Measurements from ENCODE around the gene CSPG4.

Gene CSPG4

GRCh38 chr15:75729326-75730069, 16.9 kb upstream of the CSPG4 start:
- DNase-seq (ENCODE audit: extremely low spot score), result no peak
- no peak for TF ChIP-seq CTCF (IDR thresholded peaks at IDR 0.05; ENCODE audit: control extremely low read depth, extremely low read depth, low read depth, missing control alignments)
- CTCF ChIA-PET, result interaction anchor here (0.7 to 2.8 kb wide), 5 partner anchors 19 to 422 kb away, joined by 3 to 23 read pairs (median 3); no protein-coding TSS in a partner anchor
- POLR2A ChIA-PET, result interaction anchor here (0.5 kb wide), 1 partner anchor 12 kb away, joined by 3 read pairs; no protein-coding TSS in a partner anchor

- ChIA-PET CTCF (interaction anchor here (0.8 to 2.8 kb wide), 8 partner anchors 10 to 423 kb away, joined by 3 to 23 read pairs (median 4); no protein-coding TSS in a partner anchor), POLR2A (interaction anchor here (0.7 kb wide), 1 partner anchor 11 kb away, joined by 6 read pairs; no protein-coding TSS in a partner anchor)
- TF ChIP-seq CTCF (IDR thresholded peaks at IDR 0.05; ENCODE audit: control extremely low read depth, extremely low read depth, low read depth, missing control alignments), result peak; percentile 63
- no peak for DNase-seq (ENCODE audit: extremely low spot score)
Observed at GRCh38 chr15:75727851-75728715, 15.4 kb upstream of the CSPG4 start.

- TF ChIP-seq CTCF (IDR thresholded peaks at IDR 0.05; ENCODE audit: control extremely low read depth, extremely low read depth, low read depth, missing control alignments), result no peak
- DNase-seq (ENCODE audit: extremely low spot score), result no peak
- ChIA-PET POLR2A (no interaction called here), CTCF (interaction anchor here (1.2 to 4.2 kb wide), 5 partner anchors 75 to 420 kb away, joined by 3 to 37 read pairs (median 6); no protein-coding TSS in a partner anchor)
Observed at GRCh38 chr15:75727031-75727531, 14.4 kb upstream of the CSPG4 start.

GRCh38 chr15:75725719-75726607, 13.3 kb upstream of the CSPG4 start:
- POLR2A ChIA-PET, result no interaction called here
- TF ChIP-seq CTCF (IDR thresholded peaks at IDR 0.05; ENCODE audit: control extremely low read depth, extremely low read depth, low read depth, missing control alignments), result no peak
- CTCF ChIA-PET, result interaction anchor here (0.9 to 4.2 kb wide), 4 partner anchors 7 to 413 kb away, joined by 3 to 37 read pairs (median 10); no protein-coding TSS in a partner anchor
- no peak for DNase-seq (ENCODE audit: extremely low spot score)

GRCh38 chr15:75725006-75725718, 12.5 kb upstream of the CSPG4 start:
- no peak for DNase-seq (ENCODE audit: extremely low spot score)
- no peak for TF ChIP-seq CTCF (IDR thresholded peaks at IDR 0.05; ENCODE audit: control extremely low read depth, extremely low read depth, low read depth, missing control alignments)
- CTCF ChIA-PET, result interaction anchor here (0.9 to 4.2 kb wide), 6 partner anchors 8 to 414 kb away, joined by 3 to 37 read pairs (median 9); partner anchors contain the start of gene SNX33
- POLR2A ChIA-PET, result no interaction called here
